ENCODE measurements around the gene CLCN6. TPM values are rescaled to one million over a fixed set of nuclear protein-coding genes. Genes with fewer than 3 reads are reported as not detected.

CLCN6 gene
- total and polyA plus RNA-seq, 2 donors from 2014 or later, result 7.1 to 26.0 TPM

GRCh38 chr1:11850156-11850555 is 44.2 kb downstream of the CLCN6 start:
- DNase-seq (no peak), FAIRE-seq (no peak)
- Histone ChIP-seq H3K4me1 (ENCODE audit: control insufficient read depth in 2 of 3, insufficient read depth in 2 of 3, low read depth in 1 of 3, low read length in 3 of 3) (no peaks in the 10 kb centered on the region), H3K27ac (ENCODE audit: low read depth in 2 of 2, low read length in 2 of 2) (no peak overlapping the region), H3K36me3 (ENCODE audit: control insufficient read depth in 2 of 3, insufficient read depth in 3 of 3, low read length in 3 of 3) (peaks cover 0 to 11% (median 2%) of the 10 kb centered on the region in 3 donors), H3K9ac (ENCODE audit: low read length in 3 of 3) (no peak overlapping the region), H3K4me3 (ENCODE audit: low read length in 3 of 3) (no peak overlapping the region), H3K27me3 (ENCODE audit: control insufficient read depth, insufficient read depth, low read length) (no peaks in the 10 kb centered on the region), H3K9me3 (ENCODE audit: control insufficient read depth in 2 of 3, insufficient read depth in 1 of 3, low read length in 3 of 3) (no peaks in the 10 kb centered on the region)
- intact Hi-C loops (cut with DNase I), result no loop called here
- TF ChIP-seq CTCF (IDR thresholded peaks at IDR 0.05; ENCODE audit: borderline replicate concordance, extremely low read depth, insufficient read depth), result no peak

GRCh38 chr1:11851180-11851579 is 45.2 kb downstream of the CLCN6 start:
- Histone ChIP-seq H3K4me3 (ENCODE audit: low read length in 3 of 3) (no peak overlapping the region), H3K36me3 (ENCODE audit: control insufficient read depth in 2 of 3, insufficient read depth in 3 of 3, low read length in 3 of 3) (peaks cover 0 to 4% (median 0%) of the 10 kb centered on the region in 3 donors), H3K9me3 (ENCODE audit: control insufficient read depth in 2 of 3, insufficient read depth in 1 of 3, low read length in 3 of 3) (no peaks in the 10 kb centered on the region), H3K9ac (ENCODE audit: low read length in 3 of 3) (no peak overlapping the region), H3K27ac (ENCODE audit: low read depth in 2 of 2, low read length in 2 of 2) (no peak overlapping the region), H3K4me1 (ENCODE audit: control insufficient read depth in 2 of 3, insufficient read depth in 2 of 3, low read depth in 1 of 3, low read length in 3 of 3) (no peaks in the 10 kb centered on the region), H3K27me3 (ENCODE audit: control insufficient read depth, insufficient read depth, low read length) (no peaks in the 10 kb centered on the region)
- no peak for FAIRE-seq
- intact Hi-C loops (cut with DNase I), result no loop called here
- no peak for TF ChIP-seq CTCF (IDR thresholded peaks at IDR 0.05; ENCODE audit: borderline replicate concordance, extremely low read depth, insufficient read depth)
- no peak for DNase-seq

GRCh38 chr1:11854519-11854918 is 48.5 kb downstream of the CLCN6 start:
- FAIRE-seq, result no peak
- no peak for TF ChIP-seq CTCF (IDR thresholded peaks at IDR 0.05; ENCODE audit: borderline replicate concordance, extremely low read depth, insufficient read depth)
- Histone ChIP-seq H3K4me1 (ENCODE audit: control insufficient read depth in 2 of 3, insufficient read depth in 2 of 3, low read depth in 1 of 3, low read length in 3 of 3) (no peaks in the 10 kb centered on the region), H3K27ac (ENCODE audit: low read depth in 2 of 2, low read length in 2 of 2) (no peak overlapping the region), H3K4me3 (ENCODE audit: low read length in 3 of 3) (no peak overlapping the region), H3K27me3 (ENCODE audit: control insufficient read depth, insufficient read depth, low read length) (peaks cover 4% of the 10 kb centered on the region), H3K36me3 (ENCODE audit: control insufficient read depth in 2 of 3, insufficient read depth in 3 of 3, low read length in 3 of 3) (no peaks in the 10 kb centered on the region), H3K9ac (ENCODE audit: low read length in 3 of 3) (no peak overlapping the region), H3K9me3 (ENCODE audit: control insufficient read depth in 2 of 3, insufficient read depth in 1 of 3, low read length in 3 of 3) (no peaks in the 10 kb centered on the region)
- intact Hi-C loops (cut with DNase I), result no loop called here
- no peak for DNase-seq

GRCh38 chr1:11855430-11855829 is 49.4 kb downstream of the CLCN6 start:
- H3K27me3 ChIP-seq (ENCODE audit: control insufficient read depth, insufficient read depth, low read length), result peaks cover 4% of the 10 kb centered on the region
- no peak for TF ChIP-seq CTCF (IDR thresholded peaks at IDR 0.05; ENCODE audit: borderline replicate concordance, extremely low read depth, insufficient read depth)
- intact Hi-C loops (cut with DNase I), result no loop called here
- H3K9ac ChIP-seq (ENCODE audit: low read length in 3 of 3), result no peak overlapping the region
- DNase-seq, result no peak
- H3K4me3 ChIP-seq (ENCODE audit: low read length in 3 of 3), result no peak overlapping the region
- H3K9me3 ChIP-seq (ENCODE audit: control insufficient read depth in 2 of 3, insufficient read depth in 1 of 3, low read length in 3 of 3), result no peaks in the 10 kb centered on the region
- H3K36me3 ChIP-seq (ENCODE audit: control insufficient read depth in 2 of 3, insufficient read depth in 3 of 3, low read length in 3 of 3), result no peaks in the 10 kb centered on the region
- H3K4me1 ChIP-seq (ENCODE audit: control insufficient read depth in 2 of 3, insufficient read depth in 2 of 3, low read depth in 1 of 3, low read length in 3 of 3), result no peaks in the 10 kb centered on the region
- H3K27ac ChIP-seq (ENCODE audit: low read depth in 2 of 2, low read length in 2 of 2), result no peak overlapping the region
- FAIRE-seq, result no peak
